Measurements from ENCODE around the gene PPFIA3. TPM values are rescaled to one million over a fixed set of nuclear protein-coding genes. Genes with fewer than 3 reads are reported as not detected.

The PPFIA3 gene
- total RNA-seq, 1 experiment from 2014 or later = 8.3 TPM

DNA sequence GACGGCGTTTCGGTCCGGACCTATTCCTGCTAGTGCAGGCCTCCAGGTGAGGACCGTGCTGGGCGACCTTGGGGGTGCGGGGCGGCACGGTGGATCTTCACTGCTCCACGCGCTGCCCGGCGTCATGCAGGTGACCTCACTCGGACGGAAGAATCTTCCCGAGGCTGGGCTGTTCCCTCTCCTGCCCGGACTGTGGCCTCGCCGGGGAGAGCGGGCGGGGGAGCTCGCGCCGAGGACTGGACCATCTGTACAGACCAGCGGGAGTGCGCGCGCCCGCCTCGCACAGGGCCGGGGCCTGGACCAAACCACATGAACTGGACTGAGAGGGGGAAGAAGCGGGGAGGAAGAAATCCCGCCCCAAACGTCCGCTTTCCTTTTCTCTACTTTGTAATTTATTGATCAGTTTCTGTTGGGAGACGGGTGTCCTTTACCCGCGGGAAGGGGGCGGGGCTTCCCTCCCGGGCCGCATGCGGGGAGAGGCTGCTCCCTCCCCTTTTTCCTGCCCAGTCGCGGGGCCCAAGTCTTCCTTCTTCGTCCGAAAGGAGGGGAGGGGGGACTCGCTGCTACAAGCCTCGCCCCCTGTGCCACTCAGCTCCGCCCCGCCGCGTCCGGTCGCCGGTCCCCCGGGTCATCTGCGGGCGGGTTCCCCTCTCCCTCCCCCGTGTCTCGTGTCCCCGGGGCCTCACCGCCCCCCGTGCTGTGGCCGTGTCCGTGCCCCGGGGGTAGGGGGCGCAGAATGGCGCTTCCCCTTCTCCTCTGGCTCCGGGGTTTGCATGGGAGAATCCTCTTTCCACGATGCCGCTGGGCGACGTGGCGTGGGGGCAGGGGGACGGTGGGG lies 31.0 kb downstream of the PPFIA3 start:
- ChIA-PET CTCF (interaction anchor here (0.6 to 0.7 kb wide), 3 partner anchors 21 to 277 kb away, joined by 3 to 5 read pairs (median 4); no protein-coding TSS in a partner anchor), POLR2A (ENCODE audit: unreplicated experiment) (interaction anchor here (0.6 to 0.7 kb wide), 3 partner anchors 175 to 1053 kb away, joined by 6 to 11 read pairs (median 9); partner anchors contain the start of gene MYH14)
- peak overlapping the region; percentile 88 for H3K4me3 ChIP-seq
- H3F3A ChIP-seq (ENCODE audit: insufficient read depth, low read depth) = peaks cover 22% of the 10 kb centered on the region; the same call in 1 of the 2 replicates
- no peak for TF ChIP-seq EZH2 (IDR thresholded peaks at IDR 0.05; ENCODE audit: low read depth)
- TF ChIP-seq, protein P1, sequence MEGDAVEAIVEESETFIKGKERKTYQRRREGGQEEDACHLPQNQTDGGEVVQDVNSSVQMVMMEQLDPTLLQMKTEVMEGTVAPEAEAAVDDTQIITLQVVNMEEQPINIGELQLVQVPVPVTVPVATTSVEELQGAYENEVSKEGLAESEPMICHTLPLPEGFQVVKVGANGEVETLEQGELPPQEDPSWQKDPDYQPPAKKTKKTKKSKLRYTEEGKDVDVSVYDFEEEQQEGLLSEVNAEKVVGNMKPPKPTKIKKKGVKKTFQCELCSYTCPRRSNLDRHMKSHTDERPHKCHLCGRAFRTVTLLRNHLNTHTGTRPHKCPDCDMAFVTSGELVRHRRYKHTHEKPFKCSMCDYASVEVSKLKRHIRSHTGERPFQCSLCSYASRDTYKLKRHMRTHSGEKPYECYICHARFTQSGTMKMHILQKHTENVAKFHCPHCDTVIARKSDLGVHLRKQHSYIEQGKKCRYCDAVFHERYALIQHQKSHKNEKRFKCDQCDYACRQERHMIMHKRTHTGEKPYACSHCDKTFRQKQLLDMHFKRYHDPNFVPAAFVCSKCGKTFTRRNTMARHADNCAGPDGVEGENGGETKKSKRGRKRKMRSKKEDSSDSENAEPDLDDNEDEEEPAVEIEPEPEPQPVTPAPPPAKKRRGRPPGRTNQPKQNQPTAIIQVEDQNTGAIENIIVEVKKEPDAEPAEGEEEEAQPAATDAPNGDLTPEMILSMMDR (conservative IDR thresholded peaks at IDR 0.05) = no peak
- no peaks in the 10 kb centered on the region for H3K79me2 ChIP-seq (ENCODE audit: low read depth)
- H3K27me3 ChIP-seq (ENCODE audit: insufficient read depth, low read depth) = no peaks in the 10 kb centered on the region
- DNase-seq = peak; percentile 63 to 85
- H3K4me1 ChIP-seq (replicated peaks; ENCODE audit: insufficient read depth) = peaks cover 16% of the 10 kb centered on the region; the same call in 1 of the 2 replicates
- H3K36me3 ChIP-seq (ENCODE audit: low read depth) = no peaks in the 10 kb centered on the region
- H2AFZ ChIP-seq = peak overlapping the region; percentile 92
- intact Hi-C loops (cut with micrococcal nuclease; ENCODE audit: unreplicated experiment) = no loop called here
- H3K27ac ChIP-seq = peak overlapping the region; percentile 37
- H3K4me2 ChIP-seq = peak overlapping the region; percentile 99
- H3K9me3 ChIP-seq (ENCODE audit: insufficient read depth, low read depth) = no peaks in the 10 kb centered on the region
- H3K9me2 ChIP-seq (ENCODE audit: insufficient read depth) = no peaks in the 10 kb centered on the region
- H4K20me1 ChIP-seq (ENCODE audit: insufficient read depth) = no peaks in the 10 kb centered on the region
- TSS peak; percentile 78 for BruUV-seq (replicated peaks)

DNA sequence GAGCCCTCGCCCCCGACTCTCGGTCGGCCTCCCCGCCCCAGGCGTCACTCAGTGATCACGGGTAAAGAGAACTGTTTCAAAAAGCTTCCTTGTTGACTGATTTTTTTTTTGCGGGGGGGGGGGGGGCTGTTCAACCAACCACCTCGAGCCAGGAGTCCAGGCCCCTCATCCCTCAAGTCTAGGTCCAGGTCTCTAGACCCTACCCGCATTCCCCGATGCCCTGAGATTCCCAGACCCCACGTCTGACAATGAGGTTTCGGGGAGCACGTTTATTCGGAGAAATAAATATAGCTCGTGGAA lies 31.6 kb downstream of the PPFIA3 start:
- TF ChIP-seq EZH2 (IDR thresholded peaks at IDR 0.05; ENCODE audit: low read depth) = no peak
- Histone ChIP-seq H2AFZ (peak overlapping the region; percentile 92), H3K36me3 (ENCODE audit: low read depth) (no peaks in the 10 kb centered on the region), H3K9me2 (ENCODE audit: insufficient read depth) (no peaks in the 10 kb centered on the region), H3K9me3 (ENCODE audit: insufficient read depth, low read depth) (no peaks in the 10 kb centered on the region), H4K20me1 (ENCODE audit: insufficient read depth) (no peaks in the 10 kb centered on the region), H3F3A (ENCODE audit: insufficient read depth, low read depth) (peaks cover 20% of the 10 kb centered on the region; the same call in 1 of the 2 replicates), H3K79me2 (ENCODE audit: low read depth) (no peaks in the 10 kb centered on the region), H3K27me3 (ENCODE audit: insufficient read depth, low read depth) (no peaks in the 10 kb centered on the region), H3K4me1 (replicated peaks; ENCODE audit: insufficient read depth) (peaks cover 16% of the 10 kb centered on the region; the same call in 1 of the 2 replicates), H3K4me3 (peak overlapping the region; percentile 88), H3K27ac (no peak overlapping the region), H3K4me2 (peak overlapping the region; percentile 99)
- ChIA-PET POLR2A (ENCODE audit: unreplicated experiment) (interaction anchor here (0.7 kb wide), 1 partner anchor 175 kb away, joined by 6 read pairs; no protein-coding TSS in a partner anchor), CTCF (interaction anchor here (0.7 kb wide), 1 partner anchor 21 kb away, joined by 4 read pairs; no protein-coding TSS in a partner anchor)
- no TSS peak for BruUV-seq (replicated peaks)
- intact Hi-C loops (cut with micrococcal nuclease; ENCODE audit: unreplicated experiment) = no loop called here
- DNase-seq = peak in 1 of 2 experiments; percentile 28

DNA sequence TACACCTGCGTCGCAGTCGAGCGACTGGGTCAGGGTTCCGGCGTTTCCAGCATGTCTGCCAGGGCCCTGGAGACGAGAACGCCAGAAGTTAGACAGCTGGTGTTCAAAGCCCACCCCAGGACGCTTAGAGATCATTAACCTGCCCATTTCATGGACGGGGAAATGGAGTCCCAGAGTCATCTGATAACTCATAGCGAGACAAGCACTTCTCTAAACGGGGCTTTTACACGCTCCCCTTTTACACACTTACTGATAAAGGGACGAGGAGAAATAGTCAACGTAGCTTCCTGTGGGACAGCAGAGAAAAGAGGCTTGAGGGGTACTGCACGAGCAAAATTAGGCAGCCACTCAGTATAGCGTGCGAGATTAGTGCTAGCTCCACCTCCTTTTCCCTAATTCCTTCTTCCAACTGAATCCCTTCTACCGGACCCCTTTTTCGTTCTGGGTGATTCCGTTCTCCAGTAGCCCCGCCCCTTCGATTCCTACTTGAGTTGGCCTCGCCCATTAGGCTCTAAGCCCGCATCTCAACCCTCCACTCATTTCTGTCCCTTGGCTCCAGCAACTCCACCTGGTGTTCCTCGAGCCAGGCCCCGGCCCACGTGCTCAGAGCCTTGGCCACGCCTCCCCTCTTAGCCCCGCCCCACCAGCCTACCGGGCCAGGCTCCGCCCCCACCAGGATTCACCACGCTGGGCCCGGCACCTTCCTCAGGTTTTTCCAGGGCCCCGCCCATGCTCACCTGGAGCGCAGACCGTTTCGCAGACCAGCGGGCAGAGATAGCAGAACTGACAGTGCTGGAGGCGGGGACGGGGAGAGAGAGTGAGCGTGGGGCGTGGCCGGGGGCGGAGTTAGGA lies 32.1 kb downstream of the PPFIA3 start:
- intact Hi-C loops (cut with micrococcal nuclease; ENCODE audit: unreplicated experiment) = no loop called here
- CTCF ChIA-PET = no interaction called here

More for the DNA sequence above, 32.1 kb downstream of the PPFIA3 start:
- H3K4me2 ChIP-seq = peak overlapping the region; percentile 99
- no peak overlapping the region for H3K27ac ChIP-seq
- no peaks in the 10 kb centered on the region for H3K79me2 ChIP-seq (ENCODE audit: low read depth)
- no peak overlapping the region for H2AFZ ChIP-seq
- H4K20me1 ChIP-seq (ENCODE audit: insufficient read depth) = no peaks in the 10 kb centered on the region
- H3K4me3 ChIP-seq = peak overlapping the region; percentile 10; the same call in 1 of the 2 replicates
- peak; percentile 88 to 92 for DNase-seq
- no peaks in the 10 kb centered on the region for H3K27me3 ChIP-seq (ENCODE audit: insufficient read depth, low read depth)
- TF ChIP-seq EZH2 (IDR thresholded peaks at IDR 0.05; ENCODE audit: low read depth) = no peak
- TF ChIP-seq, protein P1 (conservative IDR thresholded peaks at IDR 0.05) = no peak
- no TSS peak for BruUV-seq (replicated peaks)
- H3K36me3 ChIP-seq (ENCODE audit: low read depth) = no peaks in the 10 kb centered on the region
- peaks cover 16% of the 10 kb centered on the region; the same call in 1 of the 2 replicates for H3K4me1 ChIP-seq (replicated peaks; ENCODE audit: insufficient read depth)
- POLR2A ChIA-PET (ENCODE audit: unreplicated experiment) = no interaction called here
- H3F3A ChIP-seq (ENCODE audit: insufficient read depth, low read depth) = peaks cover 18% of the 10 kb centered on the region; the same call in 1 of the 2 replicates
- no peaks in the 10 kb centered on the region for H3K9me3 ChIP-seq (ENCODE audit: insufficient read depth, low read depth)
- no peaks in the 10 kb centered on the region for H3K9me2 ChIP-seq (ENCODE audit: insufficient read depth)
